C1 segment of cervical spinal cord (tissue), 14 donors: ENCODE data around the gene CEACAM7.
"Not testable (repeated sequence)": the region's sequence is repeated elsewhere in the genome, so short reads cannot be mapped to it uniquely, and the experiment has no call there.

Experiments used
- DNase-seq, 14 donors: peaks; one replicate each; lab custom pipeline; 2025; lab: John Stamatoyannopoulos, UW

Gene CEACAM7

GRCh38 chr19:41656756-41657155 lies 31.3 kb downstream of the CEACAM7 start:
- DNase-seq: not testable (repeated sequence)

- DNase-seq: no peak
Measured at GRCh38 chr19:41652250-41652649, 35.8 kb downstream of the CEACAM7 start.

GRCh38 chr19:41649827-41650226 lies 38.2 kb downstream of the CEACAM7 start:
- no peak for DNase-seq

GRCh38 chr19:41646589-41647204 lies 41.4 kb downstream of the CEACAM7 start:
- no peak for DNase-seq

- peak in 8 of 14 donors; percentile 1 to 61 (median 19) for DNase-seq
Measured at GRCh38 chr19:41641879-41642485, 46.1 kb downstream of the CEACAM7 start.

- no peak for DNase-seq
Measured at GRCh38 chr19:41638641-41639081, 49.4 kb downstream of the CEACAM7 start.

- DNase-seq: no peak
Measured at GRCh38 chr19:41637484-41637883, 50.6 kb downstream of the CEACAM7 start.

GRCh38 chr19:41627966-41628675 lies 59.9 kb downstream of the CEACAM7 start:
- no peak for DNase-seq

- peak in 4 of 14 donors; percentile 0 to 15 (median 6) for DNase-seq
Measured at GRCh38 chr19:41626877-41627276, 61.2 kb downstream of the CEACAM7 start, which contains the start of gene CEACAM4. Gene CEACAM4, minus strand, starts transcription at chr19:41627074. Its CDS starts 111 bp downstream, at chr19:41626963.

GRCh38 chr19:41626278-41626677 lies 61.8 kb downstream of the CEACAM7 start:
- DNase-seq: no peak

- DNase-seq: no peak
Measured at GRCh38 chr19:41624937-41625336, 63.1 kb downstream of the CEACAM7 start.

GRCh38 chr19:41624515-41624914 lies 63.6 kb downstream of the CEACAM7 start:
- DNase-seq: no peak

- DNase-seq: no peak
Measured at GRCh38 chr19:41623360-41623759, 64.7 kb downstream of the CEACAM7 start.
